ENCODE results near the gene MNT.
A peak's percentile ranks its signal among the peaks of the same experiment; 100 is the strongest.
"Not testable (repeated sequence)": the region's sequence is repeated elsewhere in the genome, so short reads cannot be mapped to it uniquely, and the experiment has no call there.

Gene MNT

GRCh38 chr17:2400877-2401425 lies at the start of gene MNT:
TSS of gene MNT (minus strand) at chr17:2401060. CDS start at chr17:2400712, 348 bp downstream.
- peak; percentile 92 for DNase-seq

GRCh38 chr17:2450016-2450650 lies 49.3 kb upstream of the MNT start:
- no peak for DNase-seq

GRCh38 chr17:2449486-2449885 lies 48.6 kb upstream of the MNT start:
- no peak for DNase-seq

GRCh38 chr17:2447479-2447878 lies 46.6 kb upstream of the MNT start:
- not testable (repeated sequence) for DNase-seq

GRCh38 chr17:2445638-2446037 lies 44.8 kb upstream of the MNT start:
- no peak for DNase-seq

GRCh38 chr17:2444382-2444781 lies 43.5 kb upstream of the MNT start:
- DNase-seq: no peak

GRCh38 chr17:2442166-2442565 lies 41.3 kb upstream of the MNT start:
- no peak for DNase-seq

- no peak for DNase-seq
Observed at GRCh38 chr17:2440930-2441329, 40.1 kb upstream of the MNT start.

GRCh38 chr17:2439997-2440396 lies 39.1 kb upstream of the MNT start:
- DNase-seq: peak; percentile 95

- DNase-seq: peak; percentile 87
Observed at GRCh38 chr17:2438823-2439222, 38.0 kb upstream of the MNT start.

- DNase-seq: no peak
Observed at GRCh38 chr17:2436316-2436905, 35.6 kb upstream of the MNT start.

- DNase-seq: no peak
Observed at GRCh38 chr17:2435862-2436261, 35.0 kb upstream of the MNT start.

GRCh38 chr17:2435181-2435741 lies 34.4 kb upstream of the MNT start:
- peak; percentile 29 for DNase-seq

- peak; percentile 52 for DNase-seq
Observed at GRCh38 chr17:2433696-2434095, 32.8 kb upstream of the MNT start.

GRCh38 chr17:2427910-2428309 lies 27.1 kb upstream of the MNT start:
- DNase-seq: no peak

GRCh38 chr17:2427215-2427614 lies 26.4 kb upstream of the MNT start:
- no peak for DNase-seq

GRCh38 chr17:2423271-2423670 lies 22.4 kb upstream of the MNT start:
- DNase-seq: no peak

GRCh38 chr17:2421315-2422147 lies 20.7 kb upstream of the MNT start:
- no peak for DNase-seq

- no peak for DNase-seq
Observed at GRCh38 chr17:2420176-2420575, 19.3 kb upstream of the MNT start.

GRCh38 chr17:2419486-2419885 lies 18.6 kb upstream of the MNT start:
- DNase-seq: no peak

- DNase-seq: no peak
Observed at GRCh38 chr17:2418572-2418971, 17.7 kb upstream of the MNT start.

- DNase-seq: peak; percentile 71
Observed at GRCh38 chr17:2416010-2416734, 15.3 kb upstream of the MNT start.

- DNase-seq: no peak
Observed at GRCh38 chr17:2415081-2415480, 14.2 kb upstream of the MNT start.

All from MV-4-11 (cell line).